Stomach (tissue), 4 donors: ENCODE measurements around the gene NDOR1.

ENCODE experiments used
- EP300 ChIP-seq: sonication (generic); formaldehyde crosslinking; IDR thresholded peaks from one replicate; pipeline ENCODE4 v1.6.1; 2017; ENCODE audit warnings: antibody characterized with exemption
- TF ChIP-seq, protein P1 (sequence below), 7 experiments: fragments of 450-650 bp in 4 of 7; fragments of 200-600 bp in 3 of 7; sonication (generic) in 3 of 7; IDR thresholded peaks; one replicate each; pipeline ENCODE4 v1.5.1; 2016 to 2019; ENCODE audit warnings: antibody characterized with exemption in 7 of 7, control low read depth in 2 of 7, mild to moderate bottlenecking in 1 of 7

DNA sequence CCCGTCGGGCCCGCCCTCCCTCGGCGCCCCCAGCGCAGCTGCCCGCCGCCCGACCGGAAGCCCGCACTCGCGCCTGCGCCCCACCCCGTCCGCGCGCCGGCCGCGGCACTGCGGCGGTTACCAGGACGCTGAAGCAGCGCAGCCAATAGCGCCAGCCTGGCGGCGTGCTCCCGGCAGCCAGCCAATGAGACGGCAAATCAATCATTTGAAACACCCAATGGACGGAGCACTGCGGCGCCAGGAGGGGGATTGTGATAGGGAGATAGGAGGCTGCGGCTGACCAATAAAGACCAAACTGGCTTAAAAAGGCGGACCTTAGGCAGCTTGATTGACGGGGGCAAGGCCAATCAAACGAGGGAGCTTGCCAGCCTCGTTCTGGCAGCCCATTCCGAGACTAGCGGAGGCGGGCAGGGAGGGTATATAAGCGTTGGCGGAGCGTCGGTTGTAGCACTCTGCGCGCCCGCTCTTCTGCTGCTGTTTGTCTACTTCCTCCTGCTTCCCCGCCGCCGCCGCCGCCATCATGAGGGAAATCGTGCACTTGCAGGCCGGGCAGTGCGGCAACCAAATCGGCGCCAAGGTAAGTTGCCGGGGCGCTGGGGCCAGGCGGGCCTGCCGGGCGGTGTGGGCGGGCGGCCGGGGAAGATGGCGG lies 35.5 kb downstream of the NDOR1 start, which contains the start of gene TUBB4B:
- TF ChIP-seq, protein P1, sequence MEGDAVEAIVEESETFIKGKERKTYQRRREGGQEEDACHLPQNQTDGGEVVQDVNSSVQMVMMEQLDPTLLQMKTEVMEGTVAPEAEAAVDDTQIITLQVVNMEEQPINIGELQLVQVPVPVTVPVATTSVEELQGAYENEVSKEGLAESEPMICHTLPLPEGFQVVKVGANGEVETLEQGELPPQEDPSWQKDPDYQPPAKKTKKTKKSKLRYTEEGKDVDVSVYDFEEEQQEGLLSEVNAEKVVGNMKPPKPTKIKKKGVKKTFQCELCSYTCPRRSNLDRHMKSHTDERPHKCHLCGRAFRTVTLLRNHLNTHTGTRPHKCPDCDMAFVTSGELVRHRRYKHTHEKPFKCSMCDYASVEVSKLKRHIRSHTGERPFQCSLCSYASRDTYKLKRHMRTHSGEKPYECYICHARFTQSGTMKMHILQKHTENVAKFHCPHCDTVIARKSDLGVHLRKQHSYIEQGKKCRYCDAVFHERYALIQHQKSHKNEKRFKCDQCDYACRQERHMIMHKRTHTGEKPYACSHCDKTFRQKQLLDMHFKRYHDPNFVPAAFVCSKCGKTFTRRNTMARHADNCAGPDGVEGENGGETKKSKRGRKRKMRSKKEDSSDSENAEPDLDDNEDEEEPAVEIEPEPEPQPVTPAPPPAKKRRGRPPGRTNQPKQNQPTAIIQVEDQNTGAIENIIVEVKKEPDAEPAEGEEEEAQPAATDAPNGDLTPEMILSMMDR (IDR thresholded peaks at IDR 0.05): no peak
- no peak for TF ChIP-seq EP300
